HG03025 (cell line): Measurements from ENCODE around the gene MITF.
"Not testable (repeated sequence)": the region's sequence is repeated elsewhere in the genome, so short reads cannot be mapped to it uniquely, and the experiment has no call there.

ENCODE experiments used
- ATAC-seq: cut with Tn5 transposase; IDR thresholded peaks from one replicate; pipeline ENCODE4 v1.9.1; 2021; ENCODE audit warnings: mild to moderate bottlenecking, moderate library complexity; ENCODE audit not compliant: unreplicated experiment, low FRiP score

Gene MITF

DNA sequence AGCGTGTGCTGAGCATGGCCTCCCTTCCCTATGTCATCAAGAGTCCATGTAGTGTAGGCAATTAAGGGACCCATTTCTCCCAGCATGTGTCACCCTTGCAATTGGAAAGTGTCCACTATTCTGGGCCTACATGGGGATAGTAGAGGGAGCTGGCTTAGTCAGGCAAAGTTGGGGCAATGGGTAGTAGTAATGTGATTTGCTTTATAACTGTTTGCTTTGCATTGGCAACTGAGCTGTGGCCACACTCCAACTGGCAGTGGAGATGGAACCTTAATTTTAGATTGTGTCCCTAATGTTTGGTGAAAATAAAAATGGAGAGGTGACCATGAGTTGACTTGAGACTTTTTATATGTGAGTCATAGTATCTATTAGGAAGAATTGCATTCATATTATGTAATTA lies 162.5 kb downstream of the MITF start:
- ATAC-seq, result no peak

DNA sequence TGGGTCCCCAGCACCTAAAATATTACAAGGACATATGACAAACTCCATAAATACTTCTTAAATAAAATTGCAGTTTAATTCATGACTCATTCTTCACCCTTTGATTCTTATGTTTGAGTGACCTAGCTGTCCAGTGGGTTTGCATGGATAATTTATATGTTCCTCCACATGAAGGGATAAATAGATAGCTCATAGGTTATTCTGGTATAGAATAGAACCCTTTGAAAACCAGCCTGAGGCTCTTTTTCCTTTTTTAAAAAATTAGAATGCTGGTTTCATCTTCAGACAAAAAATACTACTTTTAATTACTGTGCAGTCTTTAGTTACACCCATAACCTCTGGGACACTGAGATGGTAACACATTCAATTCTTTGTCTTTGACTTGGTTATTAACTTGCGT lies 163.1 kb downstream of the MITF start:
- ATAC-seq, result no peak

DNA sequence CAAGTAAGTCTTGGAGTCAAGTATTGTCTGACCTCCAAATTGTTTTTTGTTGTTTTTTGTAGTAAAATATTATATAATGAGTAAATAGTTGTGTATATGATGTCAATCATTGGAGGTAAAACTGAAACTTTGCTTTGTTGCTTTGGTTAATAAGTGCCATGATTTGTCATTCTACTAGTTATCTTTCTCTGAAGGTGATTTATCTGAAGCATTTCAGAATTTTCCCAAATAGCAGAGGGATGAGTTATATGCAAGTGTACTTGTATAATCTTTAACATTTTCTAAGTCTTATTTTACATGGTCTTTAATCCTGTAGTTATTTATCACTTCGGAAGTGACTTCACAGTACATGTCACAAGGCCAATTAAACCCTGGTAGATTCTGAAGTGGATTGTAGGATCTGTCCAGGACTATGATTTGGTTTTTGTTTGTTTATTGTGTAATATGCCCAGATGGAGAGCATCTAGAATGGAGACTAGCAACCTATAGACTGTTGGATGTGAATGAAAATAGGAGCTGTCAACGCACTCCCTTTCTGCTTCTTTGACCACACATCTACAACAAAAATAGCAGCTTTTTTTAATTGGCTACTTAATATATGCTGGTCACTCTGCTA lies 167.2 kb downstream of the MITF start:
- ATAC-seq, result no peak

DNA sequence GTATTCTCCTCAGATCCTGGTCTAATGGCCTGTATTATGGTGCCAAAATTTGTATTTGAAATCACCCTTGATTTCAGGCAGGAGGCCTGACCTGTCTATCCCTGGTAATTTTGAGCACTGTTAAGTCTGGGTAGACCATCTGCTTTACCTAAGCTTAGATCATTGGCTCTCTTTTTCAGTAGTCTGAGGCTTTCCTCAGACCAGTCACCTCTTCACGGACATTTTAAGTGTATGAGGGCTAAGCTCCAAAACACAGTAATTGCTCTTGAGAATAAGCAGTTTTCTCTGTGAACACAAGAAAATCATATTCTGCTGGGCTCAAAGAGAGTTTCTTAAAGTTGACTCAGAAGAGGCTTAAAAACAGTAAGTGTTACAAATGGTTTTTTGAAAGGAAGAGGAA lies 168.3 kb downstream of the MITF start:
- no peak for ATAC-seq

DNA sequence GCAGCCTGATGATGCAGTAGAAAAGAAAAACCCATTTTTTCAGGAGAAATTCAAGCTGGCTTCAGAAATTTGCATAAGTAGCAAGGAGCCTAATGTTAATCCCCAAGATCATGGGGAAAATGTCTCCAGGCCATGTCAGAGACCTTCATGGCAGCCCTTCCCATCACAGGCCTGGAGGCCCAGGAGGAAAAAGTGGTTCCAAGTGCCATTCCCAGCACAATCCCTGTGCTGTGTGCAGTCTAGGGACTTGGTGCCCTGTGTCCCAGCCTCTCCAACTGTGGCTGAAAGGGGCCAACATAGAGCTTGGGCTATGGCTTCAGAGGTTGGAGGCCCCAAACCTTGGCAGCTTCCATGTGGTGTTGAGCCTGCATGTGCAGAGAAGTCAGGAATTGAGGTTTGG lies 170.6 kb downstream of the MITF start:
- ATAC-seq, result not testable (repeated sequence)

DNA sequence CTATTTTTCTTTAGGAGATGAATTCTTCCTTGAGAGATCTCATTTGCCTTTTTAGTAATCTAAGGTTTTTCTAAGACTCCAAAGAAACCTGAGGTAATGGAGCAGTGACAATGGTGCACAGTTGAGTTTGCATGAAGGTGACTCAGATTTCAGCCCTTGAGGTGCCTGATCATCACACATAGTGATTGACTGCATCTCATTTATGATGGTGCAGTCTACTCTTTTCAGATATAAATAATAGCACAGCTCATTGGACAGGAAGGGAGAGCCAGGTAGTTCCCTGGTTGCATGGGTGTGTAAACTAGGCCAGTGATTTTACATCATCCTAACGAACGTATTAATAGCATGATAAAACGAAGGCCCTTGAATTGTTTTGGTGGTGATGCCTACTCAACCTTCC lies 174.2 kb downstream of the MITF start:
- ATAC-seq, result no peak

DNA sequence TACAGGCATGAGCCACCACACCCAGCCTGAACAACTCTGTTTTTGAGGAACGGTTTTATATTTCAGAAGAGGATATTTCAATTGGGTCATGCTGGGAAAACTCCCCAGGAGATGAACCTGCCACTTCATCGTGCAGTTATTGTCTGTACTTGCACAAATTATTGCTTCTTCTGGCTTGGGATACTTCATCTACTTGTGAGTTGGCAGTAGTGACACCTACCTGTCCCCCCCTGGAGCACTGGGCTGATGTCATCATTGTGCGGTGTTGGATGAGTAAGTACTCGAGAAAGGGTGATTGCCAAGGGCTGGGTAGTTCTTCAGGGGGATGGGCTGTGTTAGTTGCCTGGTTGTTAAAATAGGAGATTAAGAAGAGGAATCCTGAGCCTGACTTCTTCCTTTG lies 175.1 kb downstream of the MITF start:
- ATAC-seq, result no peak

DNA sequence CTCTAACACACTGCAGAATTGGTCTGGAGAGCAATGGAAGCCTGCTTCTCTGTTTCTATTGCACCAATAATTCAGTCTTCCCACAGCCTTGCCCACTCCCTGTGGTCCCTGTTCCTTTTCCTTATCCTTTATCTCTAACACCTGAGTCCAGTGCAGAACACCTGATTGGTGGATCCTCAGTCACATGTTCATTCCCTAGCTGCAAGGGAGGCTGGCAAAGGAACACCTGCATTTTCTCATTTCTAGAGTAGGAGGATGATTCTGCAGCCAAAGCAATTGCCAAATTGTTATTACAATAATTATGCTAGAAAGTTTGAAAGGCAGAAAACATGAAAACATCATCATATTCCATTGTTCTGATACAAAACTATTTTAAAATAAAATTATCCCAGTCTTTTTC lies 176.5 kb downstream of the MITF start:
- ATAC-seq, result no peak

DNA sequence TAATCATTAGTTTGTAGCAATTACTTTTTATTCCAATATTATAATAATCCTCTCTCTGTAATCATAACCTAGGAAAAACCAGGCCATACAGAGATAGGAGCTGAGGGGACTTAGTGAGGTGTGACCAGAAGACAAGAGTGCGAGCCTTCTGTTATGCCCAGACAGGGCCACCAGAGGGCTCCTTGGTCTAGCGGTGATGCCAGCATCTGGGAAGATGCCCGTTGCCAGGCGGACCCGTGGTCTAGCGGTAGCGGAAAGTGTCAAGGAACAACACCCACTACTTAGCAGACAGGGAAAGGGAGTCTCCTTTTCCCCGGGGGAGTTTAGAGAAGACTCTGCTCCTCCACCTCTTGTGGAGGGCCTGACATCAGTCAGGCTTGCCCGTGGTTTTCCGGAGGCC lies 180.7 kb downstream of the MITF start:
- not testable (repeated sequence) for ATAC-seq

DNA sequence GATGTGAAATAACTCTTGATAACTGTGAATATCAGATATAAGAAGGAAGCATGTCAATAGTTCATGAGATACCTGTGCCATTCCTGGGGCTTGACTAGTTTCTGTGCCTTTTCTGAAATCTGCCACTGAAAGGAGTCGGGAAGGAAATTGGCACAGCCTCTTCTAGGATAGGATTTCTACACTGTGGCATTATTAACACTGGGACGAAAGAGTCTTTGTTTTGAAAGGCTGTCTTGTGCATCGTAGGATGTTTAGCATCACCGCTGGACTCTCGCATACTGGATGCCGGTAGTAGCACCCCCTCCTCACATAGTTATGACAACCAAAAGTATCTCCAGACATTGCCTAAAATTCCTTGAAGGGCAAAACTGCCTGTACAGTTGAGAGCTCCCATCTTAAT lies 182.4 kb downstream of the MITF start:
- ATAC-seq, result no peak

DNA sequence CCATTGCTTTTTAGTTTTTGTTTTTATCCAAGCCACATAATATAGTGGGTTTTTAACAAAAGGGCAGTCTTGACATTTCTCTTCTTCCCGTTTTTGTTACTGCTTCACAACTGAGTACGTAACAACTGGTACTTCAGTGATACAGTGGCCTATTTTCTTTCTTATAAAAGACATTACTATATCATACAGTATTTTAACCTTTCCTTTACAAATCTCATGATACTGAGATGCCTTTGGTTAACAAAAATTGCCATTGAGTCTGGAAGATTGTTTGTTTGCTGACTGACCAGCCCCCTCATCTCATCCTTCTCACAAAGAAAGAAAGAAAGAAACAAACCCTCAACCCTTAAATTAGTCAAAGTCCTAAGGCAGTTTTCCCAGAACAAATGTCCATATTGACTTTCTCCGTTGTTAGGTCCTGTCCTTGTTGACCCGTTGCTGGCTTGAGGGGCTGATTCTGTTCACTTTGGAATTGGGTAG lies 183.3 kb downstream of the MITF start:
- ATAC-seq, result no peak

DNA sequence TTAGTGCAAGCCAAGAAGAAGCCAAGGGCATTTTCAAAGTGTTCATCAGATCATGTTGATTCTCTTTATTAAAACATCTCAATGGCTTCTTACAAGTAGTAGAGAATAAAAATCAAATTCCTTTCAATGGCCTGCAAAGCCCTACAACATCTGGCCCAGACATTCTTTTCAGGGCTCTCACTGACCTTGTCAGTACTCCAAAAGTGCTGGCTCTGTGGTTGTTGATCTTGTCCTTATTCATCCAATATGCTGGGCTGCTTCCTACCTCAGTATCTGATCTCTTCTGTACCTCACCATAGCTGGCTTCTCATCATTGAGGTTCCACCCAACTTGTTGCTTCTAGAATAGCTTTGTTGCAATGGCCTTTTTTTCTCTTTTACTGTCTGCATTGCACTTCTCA lies 186.2 kb downstream of the MITF start:
- no peak for ATAC-seq

DNA sequence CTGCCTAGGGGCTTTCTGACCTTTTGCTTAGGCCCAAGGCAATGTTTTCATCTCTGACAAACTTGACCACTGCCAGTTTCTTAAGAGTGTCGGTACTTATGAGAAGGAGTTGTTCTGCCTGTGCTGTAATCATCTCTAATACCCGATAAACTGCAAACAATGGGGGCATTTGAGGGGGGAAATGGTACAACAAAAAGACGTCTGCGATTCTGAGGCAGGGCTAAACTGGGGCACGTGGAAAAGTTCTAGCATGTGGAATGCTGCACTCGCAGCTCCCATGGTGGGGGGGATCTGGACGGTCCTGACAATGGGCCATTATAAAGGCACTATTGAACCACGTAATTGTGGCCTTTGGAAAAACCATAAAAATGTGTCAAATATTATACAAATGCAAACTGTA lies 187.1 kb downstream of the MITF start:
- no peak for ATAC-seq

DNA sequence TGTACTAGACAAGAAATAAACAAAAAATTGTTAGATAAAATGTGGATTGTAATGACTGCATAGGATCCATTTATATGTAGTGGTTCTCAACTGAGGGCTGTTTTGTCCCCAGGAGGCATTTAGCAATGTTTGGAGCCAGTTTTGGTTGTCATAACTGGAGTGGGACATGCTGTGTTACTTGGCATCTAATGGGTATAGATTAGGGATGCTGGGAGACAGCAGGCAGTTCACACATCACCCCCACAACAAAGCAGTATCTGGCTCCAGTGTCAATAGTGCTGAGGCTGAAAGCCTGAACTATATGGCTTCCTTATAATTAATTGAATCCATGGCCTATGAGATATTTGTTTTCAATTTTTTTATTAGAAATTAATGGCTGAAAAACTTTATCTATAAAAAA lies 188.3 kb downstream of the MITF start:
- ATAC-seq, result no peak

DNA sequence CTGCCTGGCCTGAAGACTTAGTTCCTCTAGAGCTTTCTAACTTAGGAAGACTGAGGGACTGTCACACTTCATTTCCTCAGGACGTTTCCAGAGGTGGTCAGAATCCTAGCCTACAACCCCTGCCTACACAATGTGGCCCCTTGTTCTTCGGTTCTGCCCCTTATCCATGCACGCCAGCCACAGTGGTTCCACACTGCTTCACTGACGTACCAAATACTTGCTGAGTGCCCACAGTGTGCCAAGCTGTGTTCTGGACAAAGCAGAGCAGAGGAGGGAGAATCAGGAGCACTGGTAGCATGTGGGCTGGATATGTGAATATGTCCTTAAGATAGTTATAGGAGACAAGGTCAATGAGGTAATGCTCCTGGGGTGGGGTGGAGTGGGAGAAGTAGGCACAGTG lies 189.8 kb downstream of the MITF start:
- no peak for ATAC-seq

DNA sequence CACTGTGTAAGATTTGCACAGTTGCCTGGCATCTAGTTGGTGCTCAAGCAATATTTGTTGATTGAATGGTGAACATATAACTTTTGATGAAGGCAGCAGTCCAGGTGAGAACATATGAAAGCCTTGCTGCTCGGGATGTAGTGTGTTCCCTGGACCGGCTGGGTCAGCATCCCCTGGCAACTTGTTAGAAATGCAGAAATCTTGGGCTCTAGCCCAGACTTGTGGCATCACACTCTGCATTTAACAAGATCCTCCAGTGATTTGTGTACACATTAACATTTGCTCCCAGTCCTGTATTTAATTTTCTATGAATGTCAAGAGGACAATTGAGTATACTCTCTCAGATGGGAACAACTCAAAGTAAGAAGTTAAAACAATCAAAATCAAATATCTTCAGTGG lies 191.3 kb downstream of the MITF start:
- ATAC-seq, result no peak

DNA sequence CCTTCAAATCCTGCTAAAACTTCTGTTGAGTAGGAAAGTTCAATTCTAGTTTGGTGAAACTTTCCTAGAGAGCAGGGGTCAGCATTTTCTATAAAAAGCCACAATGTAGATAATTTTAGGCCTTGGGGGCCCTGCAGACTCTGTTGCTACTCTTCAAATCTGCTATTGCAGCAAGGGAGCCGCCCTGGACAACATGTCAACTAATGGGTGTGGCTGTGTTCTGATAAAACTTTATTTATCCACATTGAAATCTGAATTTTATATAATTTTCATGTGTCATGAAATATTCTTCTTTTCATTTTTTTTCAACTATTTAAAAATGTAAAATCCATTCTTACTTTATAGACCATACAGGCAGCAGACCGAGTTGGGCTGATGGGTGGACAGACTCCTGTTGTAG lies 192.8 kb downstream of the MITF start:
- no peak for ATAC-seq

DNA sequence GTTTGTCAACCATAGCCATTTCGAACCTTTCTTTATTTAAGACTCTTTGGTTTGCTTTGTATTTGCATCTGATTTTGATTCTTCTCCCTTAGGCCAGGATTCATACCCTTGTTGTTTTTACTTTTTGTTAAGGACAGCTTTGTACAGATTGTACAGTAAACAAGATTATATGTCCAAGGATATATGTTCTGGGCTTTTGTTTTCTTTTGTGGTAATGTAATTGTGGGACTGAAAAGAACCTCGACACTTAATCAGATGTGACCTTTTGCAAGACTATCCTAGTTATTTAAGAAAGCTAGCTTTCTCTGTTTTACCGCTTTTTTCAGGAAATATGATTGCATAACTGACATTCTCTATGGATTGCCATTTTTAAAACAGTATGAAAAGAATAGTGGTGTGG lies 193.2 kb downstream of the MITF start:
- no peak for ATAC-seq

DNA sequence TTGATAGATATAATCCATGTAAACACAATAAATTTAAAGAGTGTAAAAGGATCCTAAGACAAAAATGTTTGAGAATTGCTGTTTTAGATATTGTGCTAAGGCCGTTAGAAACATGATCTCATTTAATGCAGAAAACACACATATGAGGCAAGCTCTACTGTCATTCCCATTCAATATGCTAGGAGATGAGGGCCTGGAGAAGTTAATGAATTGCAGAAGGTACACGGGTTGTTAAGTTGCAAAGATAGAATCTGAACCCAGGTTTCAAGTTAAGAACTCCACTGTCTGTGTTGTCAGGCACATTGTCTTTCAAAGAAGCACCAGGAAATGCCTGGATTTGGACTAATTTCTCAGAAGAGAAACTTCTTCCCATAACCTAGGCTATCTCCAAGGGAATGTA lies 195.1 kb downstream of the MITF start:
- ATAC-seq, result no peak

DNA sequence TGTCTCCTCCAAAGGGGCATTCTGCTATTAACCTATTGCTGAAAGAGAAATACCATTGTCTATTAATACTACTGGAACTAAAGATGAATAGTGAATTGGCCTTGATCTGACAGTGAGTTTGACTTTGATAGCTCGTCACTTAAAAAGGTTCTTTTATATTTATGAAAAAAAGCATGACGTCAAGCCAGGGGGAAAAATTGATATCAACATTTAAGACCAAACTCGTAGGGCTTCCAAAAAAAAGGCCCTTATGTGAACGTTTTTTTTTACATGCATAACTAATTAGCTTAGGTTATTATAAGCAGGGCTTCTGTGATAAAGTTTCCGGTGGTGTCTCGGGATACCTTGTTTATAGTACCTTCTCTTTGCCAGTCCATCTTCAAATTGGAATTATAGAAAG lies 197.0 kb downstream of the MITF start:
- ATAC-seq, result no peak

DNA sequence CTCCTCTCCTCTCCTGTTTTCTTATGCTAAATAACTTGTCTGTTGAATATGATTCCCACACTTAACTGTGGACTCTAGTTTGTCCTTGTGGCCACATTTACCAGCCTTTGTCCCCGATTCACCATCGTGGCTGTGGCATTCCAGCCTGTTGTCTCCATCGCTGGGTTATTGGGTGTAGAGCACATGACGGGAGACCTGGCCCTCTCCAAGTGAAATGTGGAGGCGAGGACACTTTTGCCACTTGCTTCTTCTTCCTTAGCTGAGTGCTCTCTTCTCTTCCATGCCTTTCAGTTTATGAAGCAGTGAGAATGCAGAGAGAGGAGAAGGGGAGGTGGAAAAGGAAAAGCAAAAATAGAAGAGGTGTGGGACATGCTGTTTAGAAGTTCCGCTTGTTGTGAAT lies 198.8 kb downstream of the MITF start:
- no peak for ATAC-seq

DNA sequence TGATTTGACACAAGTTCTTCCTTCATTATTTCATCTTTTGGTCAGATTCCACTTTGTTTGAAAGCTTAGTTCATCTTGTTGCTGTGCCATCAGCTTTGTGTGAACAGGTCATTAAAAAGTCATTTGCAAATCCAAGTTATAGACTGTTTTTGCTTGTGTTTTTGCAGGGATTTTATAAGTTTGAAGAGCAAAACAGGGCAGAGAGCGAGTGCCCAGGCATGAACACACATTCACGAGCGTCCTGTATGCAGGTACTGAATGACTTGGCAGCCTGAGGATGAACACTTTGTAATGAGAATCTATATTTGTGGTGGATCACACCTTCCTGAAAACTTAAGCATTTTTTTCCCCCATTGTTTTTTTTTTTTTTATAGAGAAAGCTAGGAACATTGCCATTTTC lies 199.7 kb downstream of the MITF start:
- no peak for ATAC-seq

DNA sequence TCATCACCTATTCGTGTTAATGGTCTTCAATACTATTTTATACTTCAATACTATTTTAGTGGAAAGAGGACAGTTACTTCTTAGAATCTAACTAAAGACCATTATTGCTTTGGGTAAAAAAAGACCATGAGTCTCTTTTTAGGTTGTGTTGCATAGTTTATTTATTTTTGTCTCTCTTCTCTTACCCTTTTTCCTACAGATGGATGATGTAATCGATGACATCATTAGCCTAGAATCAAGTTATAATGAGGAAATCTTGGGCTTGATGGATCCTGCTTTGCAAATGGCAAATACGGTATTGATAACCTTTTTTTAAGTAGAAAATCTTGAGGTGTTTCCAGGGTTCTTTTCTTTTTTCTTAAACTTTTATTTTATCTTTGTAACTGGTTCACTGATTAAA lies 201.8 kb downstream of the MITF start:
- no peak for ATAC-seq
